Bronchial epithelial cell (primary cell): ENCODE measurements around the gene PKN1. TPM values are rescaled to one million over a fixed set of nuclear protein-coding genes. Genes with fewer than 3 reads are reported as not detected.

ENCODE experiments used
- DNase-seq: peaks from one replicate; pipeline ENCODE4 v3.0.0-alpha.2; 2010; ENCODE audit warnings: low read depth
- FAIRE-seq: peaks from 2 replicates; lab custom pipeline; 2011; peaks lifted over from hg19 to GRCh38; lab: Jason Lieb, UNC
- H3K27me3 ChIP-seq: 2 replicates; pipeline ENCODE4 v1.5.1; 2011; ENCODE audit warnings: low read length; ENCODE audit not compliant: control insufficient read depth, insufficient read depth
- H3K36me3 ChIP-seq: 2 replicates; pipeline ENCODE4 v1.5.1; 2011; ENCODE audit warnings: low read length; ENCODE audit not compliant: control insufficient read depth, insufficient read depth
- H3K4me3 ChIP-seq: 2 replicates; pipeline ENCODE4 v1.5.1; 2011; ENCODE audit warnings: mild to moderate bottlenecking, low read depth, low read length, control low read depth
- CTCF ChIP-seq: IDR thresholded peaks from 2 replicates; pipeline ENCODE4 v1.5.1; 2011; ENCODE audit warnings: mild to moderate bottlenecking, moderate library complexity, low read length, control low read depth, inconsistent platforms; ENCODE audit not compliant: insufficient read depth, severe bottlenecking
- total RNA-seq: library from RNA; depleted of rRNA; stranded (reverse); fragments of >200 nt; gene quantifications from 2 replicates; pipeline ENCODE4 v1.2.1, GENCODE V29; 2014

PKN1 gene
- total RNA-seq, 1 donor from 2014 or later = 32.9 TPM

- FAIRE-seq (no peak), DNase-seq (no peak)
- no peak for TF ChIP-seq CTCF
- Histone ChIP-seq H3K36me3 (peaks cover 17% of the 10 kb centered on the region), H3K27me3 (no peaks in the 10 kb centered on the region), H3K4me3 (peak overlapping the region; percentile 82)
These were observed 61.3 kb downstream of the PKN1 start for GRCh38 chr19:14494411-14494810.

GRCh38 chr19:14494910-14495671 lies 62.0 kb downstream of the PKN1 start:
- FAIRE-seq = no peak
- DNase-seq = peak; percentile 70
- no peak for TF ChIP-seq CTCF
- Histone ChIP-seq H3K4me3 (peak overlapping the region; percentile 82), H3K36me3 (peaks cover 16% of the 10 kb centered on the region), H3K27me3 (no peaks in the 10 kb centered on the region)

GRCh38 chr19:14495672-14496028 lies 62.5 kb downstream of the PKN1 start:
- Histone ChIP-seq H3K36me3 (peaks cover 16% of the 10 kb centered on the region), H3K4me3 (peak overlapping the region; percentile 82), H3K27me3 (no peaks in the 10 kb centered on the region)
- DNase-seq (no peak), FAIRE-seq (no peak)
- TF ChIP-seq CTCF = no peak

- H3K36me3 ChIP-seq = peaks cover 15% of the 10 kb centered on the region
- FAIRE-seq (no peak), DNase-seq (peak; percentile 92)
- peak within 1 kb of the TSS; percentile 82 for H3K4me3 ChIP-seq
- TF ChIP-seq CTCF = no peak
- no peaks in the 10 kb centered on the region for H3K27me3 ChIP-seq
These were observed 63.1 kb downstream of the PKN1 start, which contains the start of gene GIPC1 for GRCh38 chr19:14496029-14496833. TSS of gene GIPC1 (minus strand) at chr19:14496127. CDS start at chr19:14482976, 13,151 bp downstream.

- no peak for TF ChIP-seq CTCF
- Histone ChIP-seq H3K27me3 (no peaks in the 10 kb centered on the region), H3K4me3 (no peak overlapping the region), H3K36me3 (peaks cover 11% of the 10 kb centered on the region)
- FAIRE-seq (peak; percentile 13), DNase-seq (no peak)
These were observed 63.7 kb downstream of the PKN1 start for GRCh38 chr19:14496834-14497227.
